Measurements from ENCODE around the gene PRDM2. TPM values are rescaled to one million over a fixed set of nuclear protein-coding genes. Genes with fewer than 3 reads are reported as not detected.
"Not testable (repeated sequence)": the region's sequence is repeated elsewhere in the genome, so short reads cannot be mapped to it uniquely, and the experiment has no call there.

Gene PRDM2
- total and polyA plus RNA-seq, 11 donors = 16.1 to 52.7 (median 36.3) TPM

DNA sequence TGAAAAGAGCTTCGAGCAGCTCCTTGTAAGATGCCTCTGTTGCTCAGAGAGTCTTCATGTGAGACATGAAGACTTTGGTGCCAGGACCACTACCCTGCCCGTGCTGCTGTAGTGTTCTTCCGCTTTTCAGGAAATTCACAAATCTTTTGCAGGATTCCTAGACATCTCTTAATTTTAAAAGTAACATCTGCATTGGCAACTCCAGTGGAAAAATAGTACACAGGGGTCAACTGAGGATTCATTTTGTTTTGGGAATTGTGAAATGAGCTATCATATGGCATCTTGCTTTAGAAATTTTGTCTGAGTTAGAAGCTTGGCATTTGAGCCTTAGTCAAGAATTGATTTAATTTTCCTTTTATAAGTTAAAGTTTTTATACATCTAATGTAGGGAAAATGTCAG is 7.2 kb downstream of the PRDM2 start:
- no peaks in the 10 kb centered on the region for H3K36me3 ChIP-seq
- H3K4me3 ChIP-seq = no peak overlapping the region
- H3K27ac ChIP-seq = no peak overlapping the region
- TF ChIP-seq POLR2A (IDR thresholded peaks at IDR 0.05) = no peak
- peaks cover 0 to 8% (median 0%) of the 10 kb centered on the region in 12 donors for H3K4me1 ChIP-seq
- intact Hi-C loops (cut with DNase I) = loop anchor here in 2 of 10 donors (10.0 kb wide), 1 partner anchor 48 kb away; no protein-coding TSS in a partner anchor
- DNase-seq (no peak), ATAC-seq (no peak)
- no peaks in the 10 kb centered on the region for H3K9me3 ChIP-seq
- WGBS, 4 donors = 64 to 84% (median 80%) methylated on average over 3 of the region's 3 CpGs
- no peaks in the 10 kb centered on the region for H3K27me3 ChIP-seq

DNA sequence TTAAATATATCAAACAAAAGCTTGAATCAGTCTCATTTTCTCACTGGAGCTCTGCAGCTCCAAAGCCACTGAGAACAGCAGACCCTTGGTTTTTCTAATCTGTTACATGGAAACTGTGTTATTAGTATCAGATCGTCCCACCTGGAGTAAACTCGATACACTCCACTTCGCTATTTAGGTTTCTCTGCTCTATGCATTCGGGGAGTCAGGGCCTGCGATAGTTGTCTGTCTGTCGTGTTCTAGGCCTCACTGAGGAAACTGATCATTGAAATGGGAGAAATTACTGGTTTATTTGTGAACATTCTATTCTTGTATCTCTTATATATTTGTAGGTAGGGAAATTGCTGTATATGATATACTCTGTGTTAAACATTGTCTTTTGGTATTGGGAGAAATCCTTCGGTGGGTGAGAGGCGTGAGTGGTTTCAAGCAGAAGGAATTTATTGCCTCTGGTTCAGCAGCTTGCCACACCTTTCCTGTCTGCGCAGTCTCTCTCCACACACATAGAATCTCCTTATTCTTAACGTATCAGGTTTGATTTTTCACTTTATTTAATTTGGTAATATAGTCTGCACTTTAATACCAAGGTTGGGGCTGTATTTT is 8.5 kb downstream of the PRDM2 start:
- no peak overlapping the region for H3K4me3 ChIP-seq
- H3K27ac ChIP-seq = no peak overlapping the region
- no peak for ATAC-seq
- no peak for DNase-seq
- intact Hi-C loops (cut with DNase I) = loop anchor here in 2 of 10 donors (10.0 kb wide), 1 partner anchor 46 kb away; no protein-coding TSS in a partner anchor
- 88 to 93% (median 91%) methylated on average over 10 of the region's 10 CpGs for WGBS, 4 donors
- peaks cover 0 to 8% (median 0%) of the 10 kb centered on the region in 12 donors for H3K4me1 ChIP-seq
- no peaks in the 10 kb centered on the region for H3K36me3 ChIP-seq
- TF ChIP-seq, protein P1, sequence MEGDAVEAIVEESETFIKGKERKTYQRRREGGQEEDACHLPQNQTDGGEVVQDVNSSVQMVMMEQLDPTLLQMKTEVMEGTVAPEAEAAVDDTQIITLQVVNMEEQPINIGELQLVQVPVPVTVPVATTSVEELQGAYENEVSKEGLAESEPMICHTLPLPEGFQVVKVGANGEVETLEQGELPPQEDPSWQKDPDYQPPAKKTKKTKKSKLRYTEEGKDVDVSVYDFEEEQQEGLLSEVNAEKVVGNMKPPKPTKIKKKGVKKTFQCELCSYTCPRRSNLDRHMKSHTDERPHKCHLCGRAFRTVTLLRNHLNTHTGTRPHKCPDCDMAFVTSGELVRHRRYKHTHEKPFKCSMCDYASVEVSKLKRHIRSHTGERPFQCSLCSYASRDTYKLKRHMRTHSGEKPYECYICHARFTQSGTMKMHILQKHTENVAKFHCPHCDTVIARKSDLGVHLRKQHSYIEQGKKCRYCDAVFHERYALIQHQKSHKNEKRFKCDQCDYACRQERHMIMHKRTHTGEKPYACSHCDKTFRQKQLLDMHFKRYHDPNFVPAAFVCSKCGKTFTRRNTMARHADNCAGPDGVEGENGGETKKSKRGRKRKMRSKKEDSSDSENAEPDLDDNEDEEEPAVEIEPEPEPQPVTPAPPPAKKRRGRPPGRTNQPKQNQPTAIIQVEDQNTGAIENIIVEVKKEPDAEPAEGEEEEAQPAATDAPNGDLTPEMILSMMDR (IDR thresholded peaks at IDR 0.05) = no peak
- no peak for TF ChIP-seq POLR2A (IDR thresholded peaks at IDR 0.05)
- no peaks in the 10 kb centered on the region for H3K9me3 ChIP-seq
- no peaks in the 10 kb centered on the region for H3K27me3 ChIP-seq

DNA sequence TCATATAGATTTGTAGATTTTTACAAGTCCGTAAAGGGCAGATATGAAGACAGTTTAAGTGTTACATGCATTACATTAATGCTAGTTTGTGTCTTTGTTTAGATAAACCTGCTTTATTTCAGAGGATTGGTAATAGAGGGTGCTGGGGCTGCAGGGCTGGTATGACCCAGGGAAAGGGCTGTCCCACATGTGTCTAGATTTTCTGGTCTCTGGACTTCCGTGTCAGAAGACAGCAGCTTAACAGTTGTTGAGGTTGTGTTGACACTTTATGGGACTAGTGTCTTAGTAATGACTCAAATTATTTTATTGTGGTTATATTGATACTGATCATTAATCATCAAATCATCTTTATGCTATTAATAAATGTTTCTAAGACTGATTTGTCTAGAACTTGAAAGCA is 10.1 kb downstream of the PRDM2 start:
- no peak overlapping the region for H3K27ac ChIP-seq
- ATAC-seq (no peak), DNase-seq (no peak)
- no peak overlapping the region for H3K4me3 ChIP-seq
- intact Hi-C loops (cut with DNase I) = no loop called here
- TF ChIP-seq, protein P1 (IDR thresholded peaks at IDR 0.05) = no peak
- TF ChIP-seq POLR2A (IDR thresholded peaks at IDR 0.05) = no peak
- H3K4me1 ChIP-seq = peaks cover 0 to 8% (median 0%) of the 10 kb centered on the region in 12 donors
- 91 to 94% (median 93%) methylated on average over 2 of the region's 2 CpGs for WGBS, 4 donors
- no peaks in the 10 kb centered on the region for H3K27me3 ChIP-seq
- no peaks in the 10 kb centered on the region for H3K36me3 ChIP-seq
- no peaks in the 10 kb centered on the region for H3K9me3 ChIP-seq

DNA sequence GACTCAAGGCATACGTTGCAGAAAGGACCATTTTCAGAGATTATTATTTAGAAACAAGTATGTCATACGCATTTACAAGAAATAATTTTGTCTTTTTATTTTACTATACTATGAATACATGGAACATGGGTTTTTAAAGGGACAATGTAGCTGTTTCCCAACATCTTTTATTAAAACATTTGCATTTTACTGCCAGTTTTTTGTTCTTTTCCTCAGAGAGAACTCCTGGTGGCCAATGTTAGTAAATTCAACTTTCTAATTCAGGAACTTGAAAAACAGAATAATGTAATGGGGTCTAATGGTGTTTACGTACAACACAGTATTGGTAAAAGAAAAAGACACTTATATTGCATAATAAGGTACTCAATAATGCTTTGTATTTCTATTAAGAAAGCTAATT is 14.9 kb downstream of the PRDM2 start:
- DNase-seq (no peak), ATAC-seq (no peak)
- TF ChIP-seq POLR2A (IDR thresholded peaks at IDR 0.05) = no peak
- TF ChIP-seq, protein P1 (IDR thresholded peaks at IDR 0.05) = peak in 2 of 12 donors; percentile 13 to 21
- 90 to 92% (median 91%) methylated on average over 3 of the region's 3 CpGs for WGBS, 4 donors
- H3K9me3 ChIP-seq = no peaks in the 10 kb centered on the region
- no peak overlapping the region for H3K27ac ChIP-seq
- intact Hi-C loops (cut with DNase I) = no loop called here
- no peaks in the 10 kb centered on the region for H3K36me3 ChIP-seq
- no peaks in the 10 kb centered on the region for H3K4me1 ChIP-seq
- H3K27me3 ChIP-seq = no peaks in the 10 kb centered on the region
- H3K4me3 ChIP-seq = no peak overlapping the region

DNA sequence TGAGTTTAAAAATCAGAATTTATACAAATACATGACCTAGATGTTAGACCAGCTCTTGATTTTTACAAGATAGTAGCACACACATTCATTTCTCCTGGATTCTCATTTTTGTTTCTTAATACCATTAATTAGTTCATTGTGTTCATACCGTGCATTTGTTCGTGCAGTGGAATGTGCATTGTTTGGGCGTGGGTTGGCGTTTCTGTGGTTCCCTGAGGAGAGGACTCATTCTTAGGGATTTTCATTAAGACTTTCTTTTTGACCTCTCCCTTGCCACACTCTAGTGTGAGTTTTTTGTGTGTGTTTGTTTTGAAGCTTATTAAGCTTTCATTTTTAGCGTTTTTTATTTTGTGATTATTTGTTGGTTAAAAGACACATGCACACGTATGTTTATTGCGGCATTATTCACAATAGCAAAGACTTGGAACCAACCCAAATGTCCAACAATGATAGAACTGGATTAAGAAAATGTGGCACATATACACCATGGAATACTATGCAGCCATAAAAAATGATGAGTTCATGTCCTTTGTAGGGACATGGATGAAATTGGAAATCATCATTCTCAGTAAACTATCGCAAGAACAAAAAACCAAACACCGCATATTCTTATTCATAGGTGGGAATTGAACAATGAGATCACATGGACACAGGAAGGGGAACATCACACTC is 15.8 kb downstream of the PRDM2 start:
- 92 to 98% (median 94%) methylated on average over 8 to 9 of the region's 9 CpGs for WGBS, 4 donors
- H3K9me3 ChIP-seq; intact Hi-C loops (cut with DNase I); H3K4me1 ChIP-seq; DNase-seq; H3K36me3 ChIP-seq; H3K27me3 ChIP-seq; ATAC-seq; H3K4me3 ChIP-seq; H3K27ac ChIP-seq: not testable (repeated sequence)

Data from heart left ventricle (tissue), 16 donors.